GM10266 (cell line): ENCODE data around the gene PVR.
"Not testable (repeated sequence)": the region's sequence is repeated elsewhere in the genome, so short reads cannot be mapped to it uniquely, and the experiment has no call there.

Experiments
- DNase-seq: peaks from one replicate; pipeline ENCODE4 v3.0.0; 2012; ENCODE audit errors: extremely low spot score
- CTCF ChIP-seq: IDR thresholded peaks from 2 replicates; pipeline ENCODE4 v1.5.1; 2012; ENCODE audit warnings: mild to moderate bottlenecking, low read depth; ENCODE audit not compliant: control insufficient read depth, insufficient read depth; ENCODE audit errors: missing control alignments

PVR gene

GRCh38 chr19:44668985-44669764 lies 25.5 kb downstream of the PVR start:
- TF ChIP-seq CTCF: no peak
- no peak for DNase-seq

DNA sequence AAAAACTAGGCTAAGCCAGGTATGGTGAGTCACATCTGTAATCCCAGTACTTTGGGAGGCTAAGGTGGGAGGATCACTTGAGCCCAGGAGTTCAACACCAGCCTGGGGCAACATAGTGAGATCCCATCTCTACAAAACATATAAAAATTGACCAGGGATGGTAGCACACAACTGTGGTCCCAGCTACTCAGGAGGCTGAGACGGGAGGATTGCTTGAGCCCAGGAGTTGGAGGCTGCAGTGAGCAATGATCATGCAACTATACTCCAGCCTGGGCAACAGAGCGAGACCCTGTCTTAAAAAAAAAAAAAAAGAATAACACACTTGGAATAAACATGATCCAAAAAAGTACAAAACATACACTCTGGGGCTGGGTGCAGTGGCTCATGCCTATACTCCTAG lies 26.3 kb downstream of the PVR start:
- DNase-seq: not testable (repeated sequence)

DNA sequence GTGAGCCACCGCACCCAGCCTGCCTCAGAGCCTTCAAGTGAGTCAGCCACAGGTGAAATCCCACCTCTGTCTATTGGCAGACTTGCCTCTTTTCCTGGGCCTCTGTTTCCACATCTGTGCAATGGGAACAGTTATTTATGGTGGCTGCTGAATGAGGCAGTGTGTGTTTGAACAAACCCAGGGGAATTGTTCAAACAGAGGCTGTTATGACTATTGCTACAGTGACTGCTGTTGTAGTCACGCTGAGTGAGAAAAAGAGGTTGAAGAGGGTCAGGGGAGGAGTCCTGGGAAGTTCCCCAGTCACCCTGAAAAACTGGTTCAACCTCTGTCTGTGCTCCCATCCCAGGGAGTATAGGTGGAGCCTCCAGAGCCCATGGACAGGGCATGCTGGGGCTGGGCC lies 27.7 kb downstream of the PVR start, which contains the start of gene CEACAM19:
TSS of gene CEACAM19 (plus strand) at position 83 of the 400 bp plus-strand sequence. CDS start 450 bp downstream, outside the sequence.
- TF ChIP-seq CTCF: no peak
- DNase-seq: peak; percentile 40

DNA sequence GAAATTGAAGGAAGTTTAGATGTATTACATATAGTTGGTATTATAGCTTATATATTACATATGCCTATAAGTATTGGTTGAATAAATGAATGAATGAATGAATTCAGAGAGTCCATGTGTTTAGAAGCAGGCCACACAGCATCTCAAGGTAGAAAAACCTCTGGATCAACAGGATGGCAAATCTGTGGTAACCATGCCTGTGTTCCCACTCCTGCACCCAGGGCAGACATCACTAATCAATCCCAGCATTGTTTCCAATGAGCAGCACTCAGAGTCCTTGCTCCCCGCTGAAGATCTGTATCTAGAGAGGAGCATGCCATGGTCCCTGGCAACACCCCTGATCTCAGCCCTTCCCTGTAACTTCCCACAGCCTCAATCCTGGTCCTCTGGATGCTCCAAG lies 28.5 kb downstream of the PVR start:
- TF ChIP-seq CTCF: no peak
- DNase-seq: no peak

DNA sequence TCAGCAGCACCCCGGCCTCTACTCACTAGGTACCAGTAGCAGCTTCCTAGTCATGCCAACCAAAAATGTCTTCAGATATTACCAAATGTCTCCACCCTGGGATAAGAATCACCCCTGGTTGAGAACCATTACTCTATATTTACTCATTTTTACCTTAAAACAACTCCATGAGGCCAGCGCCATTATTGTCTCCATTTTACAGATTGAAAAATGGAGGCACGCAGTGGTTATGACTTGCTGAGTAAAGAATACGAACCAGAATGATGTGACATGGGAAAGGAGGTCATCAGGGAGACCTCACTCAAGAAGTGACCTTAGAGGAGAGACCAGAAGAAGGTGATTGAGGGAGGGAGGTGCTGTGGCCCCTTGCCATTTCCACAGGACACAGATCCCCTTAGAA lies 29.8 kb downstream of the PVR start:
- DNase-seq: no peak
- TF ChIP-seq CTCF: no peak

GRCh38 chr19:44675521-44675920 lies 31.8 kb downstream of the PVR start:
- TF ChIP-seq CTCF: no peak
- no peak for DNase-seq

- DNase-seq: no peak
- no peak for TF ChIP-seq CTCF
Measured at GRCh38 chr19:44677019-44677811, 33.5 kb downstream of the PVR start.

GRCh38 chr19:44680536-44680935 lies 36.8 kb downstream of the PVR start:
- no peak for DNase-seq

More at GRCh38 chr19:44680536-44680935, 36.8 kb downstream of the PVR start:
- TF ChIP-seq CTCF: no peak
